ENCODE results near the gene CD86. TPM values are rescaled to one million over a fixed set of nuclear protein-coding genes. Genes with fewer than 3 reads are reported as not detected.

Gene CD86
- total and polyA plus RNA-seq, 4 donors = 1.7 to 4.0 (median 2.6) TPM

DNA sequence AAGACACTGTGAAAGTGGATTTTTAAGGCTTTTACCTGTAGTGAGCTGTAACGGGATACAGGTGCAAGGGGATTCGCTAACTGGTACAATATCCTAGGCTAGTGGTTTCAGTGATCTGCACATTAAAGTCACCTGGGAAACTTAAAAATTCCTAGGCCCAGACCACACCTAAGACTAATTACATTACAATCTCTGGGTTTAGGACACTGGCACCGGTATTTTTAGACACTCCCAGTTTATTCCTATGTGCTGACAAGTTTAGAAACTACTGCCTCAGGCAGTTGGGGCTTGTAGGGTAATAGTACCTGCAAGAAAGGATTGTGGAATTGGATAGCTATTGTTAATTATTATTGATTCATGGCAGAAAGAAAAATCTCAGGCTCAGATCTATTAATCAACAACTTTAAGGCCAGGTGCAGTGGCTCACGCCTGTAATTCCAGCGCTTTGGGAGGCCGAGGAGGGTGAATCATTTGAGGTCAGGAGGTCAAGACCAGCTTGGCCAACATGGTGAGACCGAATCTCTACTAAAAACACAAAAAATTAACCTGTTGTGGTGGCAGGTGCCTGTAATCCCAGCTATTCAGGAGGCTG is 77.9 kb downstream of the CD86 start:
- Histone ChIP-seq H3K36me3 (ENCODE audit: control insufficient read depth in 4 of 4, insufficient read depth in 3 of 4, low read depth in 1 of 4, low read length in 3 of 4) (no peaks in the 10 kb centered on the region), H3K9ac (ENCODE audit: low read depth in 1 of 2, low read length in 2 of 2) (no peak overlapping the region), H3K4me1 (ENCODE audit: control insufficient read depth in 4 of 4, insufficient read depth in 4 of 4, low read length in 3 of 4) (no peaks in the 10 kb centered on the region), H3K27me3 (ENCODE audit: control insufficient read depth in 4 of 4, insufficient read depth in 4 of 4, low read length in 3 of 4) (no peaks in the 10 kb centered on the region), H3K4me3 (ENCODE audit: low read depth in 1 of 3, low read length in 3 of 3) (no peak overlapping the region), H3K27ac (ENCODE audit: low read depth in 1 of 2, low read length in 2 of 2) (no peak overlapping the region), H3K9me3 (ENCODE audit: control insufficient read depth in 4 of 4, low read length in 3 of 4) (no peaks in the 10 kb centered on the region)
- TF ChIP-seq, protein P1, sequence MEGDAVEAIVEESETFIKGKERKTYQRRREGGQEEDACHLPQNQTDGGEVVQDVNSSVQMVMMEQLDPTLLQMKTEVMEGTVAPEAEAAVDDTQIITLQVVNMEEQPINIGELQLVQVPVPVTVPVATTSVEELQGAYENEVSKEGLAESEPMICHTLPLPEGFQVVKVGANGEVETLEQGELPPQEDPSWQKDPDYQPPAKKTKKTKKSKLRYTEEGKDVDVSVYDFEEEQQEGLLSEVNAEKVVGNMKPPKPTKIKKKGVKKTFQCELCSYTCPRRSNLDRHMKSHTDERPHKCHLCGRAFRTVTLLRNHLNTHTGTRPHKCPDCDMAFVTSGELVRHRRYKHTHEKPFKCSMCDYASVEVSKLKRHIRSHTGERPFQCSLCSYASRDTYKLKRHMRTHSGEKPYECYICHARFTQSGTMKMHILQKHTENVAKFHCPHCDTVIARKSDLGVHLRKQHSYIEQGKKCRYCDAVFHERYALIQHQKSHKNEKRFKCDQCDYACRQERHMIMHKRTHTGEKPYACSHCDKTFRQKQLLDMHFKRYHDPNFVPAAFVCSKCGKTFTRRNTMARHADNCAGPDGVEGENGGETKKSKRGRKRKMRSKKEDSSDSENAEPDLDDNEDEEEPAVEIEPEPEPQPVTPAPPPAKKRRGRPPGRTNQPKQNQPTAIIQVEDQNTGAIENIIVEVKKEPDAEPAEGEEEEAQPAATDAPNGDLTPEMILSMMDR (IDR thresholded peaks at IDR 0.05; ENCODE audit: low read depth, low read length, missing input control) = no peak
- peak; percentile 27 for TF ChIP-seq NR2F2 (IDR thresholded peaks at IDR 0.05)
- WGBS = 83% methylated on average over 7 of the region's 7 CpGs
- no peak for DNase-seq (ENCODE audit: low spot score)

DNA sequence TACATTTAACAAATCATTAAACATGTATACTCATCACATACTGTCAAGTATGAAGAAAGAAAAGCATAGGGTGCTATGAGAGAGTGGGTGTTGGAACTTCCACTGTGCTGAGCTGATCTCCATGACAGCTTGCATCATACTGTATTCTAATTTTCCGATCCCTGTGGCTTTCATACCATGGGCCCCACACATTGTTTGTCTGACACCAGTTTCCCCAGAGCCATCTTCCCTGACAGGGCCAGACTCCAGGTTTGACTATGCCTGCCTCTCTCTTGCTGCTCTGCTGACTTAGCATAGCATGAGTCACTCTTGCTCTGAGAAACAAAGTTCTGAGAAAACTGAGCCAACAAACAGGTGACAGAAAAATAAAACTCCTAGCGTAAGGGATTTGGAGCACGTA is 91.3 kb downstream of the CD86 start:
- Histone ChIP-seq H3K9ac (ENCODE audit: low read depth in 1 of 2, low read length in 2 of 2) (no peak overlapping the region), H3K9me3 (ENCODE audit: control insufficient read depth in 4 of 4, low read length in 3 of 4) (peaks cover 0 to 2% (median 0%) of the 10 kb centered on the region in 4 donors), H3K36me3 (ENCODE audit: control insufficient read depth in 4 of 4, insufficient read depth in 3 of 4, low read depth in 1 of 4, low read length in 3 of 4) (no peaks in the 10 kb centered on the region), H3K4me1 (ENCODE audit: control insufficient read depth in 4 of 4, insufficient read depth in 4 of 4, low read length in 3 of 4) (no peaks in the 10 kb centered on the region), H3K27me3 (ENCODE audit: control insufficient read depth in 4 of 4, insufficient read depth in 4 of 4, low read length in 3 of 4) (no peaks in the 10 kb centered on the region), H3K27ac (ENCODE audit: low read depth in 1 of 2, low read length in 2 of 2) (no peak overlapping the region), H3K4me3 (ENCODE audit: low read depth in 1 of 3, low read length in 3 of 3) (no peak overlapping the region)
- WGBS = 92% methylated on average over 3 of the region's 3 CpGs
- TF ChIP-seq REST (IDR thresholded peaks at IDR 0.05) (no peak), HNF4A (conservative IDR thresholded peaks at IDR 0.05) (no peak), YY1 (IDR thresholded peaks at IDR 0.05) (no peak), RAD21 (IDR thresholded peaks at IDR 0.05) (no peak), EGR1 (IDR thresholded peaks at IDR 0.05; ENCODE audit: low read depth in 2 of 2) (no peak), HNF4G (IDR thresholded peaks at IDR 0.05) (no peak), ATF3 (IDR thresholded peaks at IDR 0.05) (no peak), RXRA (IDR thresholded peaks at IDR 0.05) (no peak)
- TF ChIP-seq, protein P1 (IDR thresholded peaks at IDR 0.05; ENCODE audit: low read depth, low read length, missing input control) = no peak
- DNase-seq (ENCODE audit: low spot score) = no peak

Measured in liver (tissue), 9 donors.